ENCODE results near the gene CYB5RL. TPM values are rescaled to one million over a fixed set of nuclear protein-coding genes. Genes with fewer than 3 reads are reported as not detected.
"Not testable (repeated sequence)": the region's sequence is repeated elsewhere in the genome, so short reads cannot be mapped to it uniquely, and the experiment has no call there.

The CYB5RL gene
- total RNA-seq, 3 donors from 2014 or later, result 4.5 to 8.0 (median 7.5) TPM

DNA sequence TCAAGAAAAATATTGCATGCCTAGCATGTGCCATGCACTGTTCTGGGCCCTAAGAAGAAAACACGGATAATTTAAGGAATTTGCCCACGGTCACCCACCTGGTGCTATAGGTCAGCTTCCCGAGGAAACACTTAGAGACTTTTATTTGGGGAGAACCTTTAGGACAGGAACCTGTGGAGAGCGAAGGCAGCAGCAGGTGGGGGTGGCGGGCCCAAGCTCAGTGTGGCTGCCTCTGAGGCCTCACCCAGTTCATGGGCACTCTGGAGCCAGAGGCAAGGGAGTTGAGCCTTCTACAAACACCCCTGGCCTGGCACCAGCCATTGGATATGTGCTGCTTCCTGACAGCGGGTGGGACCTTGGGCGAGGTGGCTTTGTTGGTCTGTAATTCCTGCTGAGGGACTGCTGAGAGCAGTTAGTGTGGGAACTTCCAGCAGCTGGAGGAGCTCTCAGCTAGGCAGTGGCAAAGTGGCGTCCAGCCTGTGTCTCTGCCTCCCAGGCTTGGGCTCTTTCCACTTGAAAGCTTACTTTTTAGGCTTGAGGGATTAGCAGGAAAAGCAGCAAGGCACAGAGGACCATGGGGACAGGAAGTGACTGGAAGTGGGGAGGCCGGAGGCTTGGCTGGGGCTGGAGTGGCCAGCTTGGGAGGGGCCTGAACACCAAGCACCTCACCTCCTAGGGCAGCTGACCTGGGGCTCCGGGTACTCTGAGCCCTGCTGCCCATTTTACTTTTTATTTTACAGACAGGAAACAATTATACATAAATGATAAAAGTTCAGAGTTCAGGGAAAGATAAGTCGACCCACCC lies 19.3 kb upstream of the CYB5RL start:
- Histone ChIP-seq H3K27ac (peak overlapping the region; percentile 35 to 52), H3K36me3 (no peaks in the 10 kb centered on the region), H3K9me3 (no peaks in the 10 kb centered on the region), H3K27me3 (no peaks in the 10 kb centered on the region), H3K4me3 (no peak overlapping the region), H3K4me1 (no peaks in the 10 kb centered on the region)
- intact Hi-C loops (cut with DNase I; ENCODE audit: low total_unique reads), result no loop called here
- DNase-seq (ENCODE audit: low spot score in 2 of 2), result no peak
- no peak for TF ChIP-seq POLR2A (IDR thresholded peaks at IDR 0.05)
- TF ChIP-seq CTCF (IDR thresholded peaks at IDR 0.05), result no peak
- TF ChIP-seq POLR2AphosphoS5 (IDR thresholded peaks at IDR 0.05), result no peak

DNA sequence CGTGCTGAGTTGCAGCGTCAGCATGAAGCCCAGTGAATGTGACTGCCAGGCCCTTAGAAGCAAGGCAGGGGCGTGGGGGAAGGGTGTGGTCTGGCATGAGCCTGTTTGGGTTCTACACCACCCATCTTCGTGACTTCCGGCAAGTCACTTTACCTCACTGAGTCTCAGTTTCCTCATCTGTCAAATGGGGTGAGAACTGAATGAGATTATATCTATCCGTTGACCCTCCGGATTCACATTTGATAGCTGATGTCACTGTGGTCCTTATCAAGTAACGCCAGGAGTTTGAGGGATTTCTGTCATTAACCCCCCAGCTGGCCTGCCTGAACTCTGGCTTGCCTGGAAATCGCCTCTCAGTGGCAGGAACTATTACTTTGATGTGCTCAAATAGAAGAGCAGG lies 15.7 kb upstream of the CYB5RL start:
- no peaks in the 10 kb centered on the region for H3K9me3 ChIP-seq
- no peak overlapping the region for H3K4me3 ChIP-seq
- intact Hi-C loops (cut with DNase I; ENCODE audit: low total_unique reads), result no loop called here
- no peaks in the 10 kb centered on the region for H3K27me3 ChIP-seq
- H3K36me3 ChIP-seq, result peaks cover 14% of the 10 kb centered on the region
- no peak overlapping the region for H3K27ac ChIP-seq
- no peak for DNase-seq (ENCODE audit: low spot score in 2 of 2)
- TF ChIP-seq POLR2AphosphoS5 (IDR thresholded peaks at IDR 0.05) (no peak), CTCF (IDR thresholded peaks at IDR 0.05) (no peak), POLR2A (IDR thresholded peaks at IDR 0.05) (no peak)
- no peaks in the 10 kb centered on the region for H3K4me1 ChIP-seq

DNA sequence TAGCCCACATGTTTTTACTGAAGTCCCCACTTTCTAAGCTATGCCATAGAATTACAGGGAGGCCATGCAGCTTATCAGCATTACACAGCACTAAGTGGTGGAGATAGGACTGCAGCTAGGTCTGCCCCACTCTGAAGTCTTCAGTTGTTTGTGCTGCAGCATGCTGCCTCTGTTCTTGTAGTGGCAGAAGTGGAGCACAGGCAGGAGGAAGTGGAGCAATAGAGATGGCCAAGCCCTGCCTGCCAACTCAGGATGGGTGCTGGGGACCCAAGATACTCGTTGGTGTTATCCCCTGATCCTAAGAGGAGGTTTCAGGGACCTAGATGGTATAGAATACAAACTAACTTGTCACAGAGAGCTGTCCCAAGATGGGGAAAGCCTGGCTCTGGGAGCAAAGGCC lies 13.0 kb upstream of the CYB5RL start:
- Histone ChIP-seq H3K36me3 (peaks cover 14% of the 10 kb centered on the region), H3K27ac (no peak overlapping the region), H3K27me3 (no peaks in the 10 kb centered on the region), H3K4me1 (no peaks in the 10 kb centered on the region), H3K4me3 (no peak overlapping the region), H3K9me3 (no peaks in the 10 kb centered on the region)
- no peak for DNase-seq (ENCODE audit: low spot score in 2 of 2)
- TF ChIP-seq POLR2AphosphoS5 (IDR thresholded peaks at IDR 0.05) (no peak), POLR2A (IDR thresholded peaks at IDR 0.05) (no peak), CTCF (IDR thresholded peaks at IDR 0.05) (no peak)
- intact Hi-C loops (cut with DNase I; ENCODE audit: low total_unique reads), result no loop called here

DNA sequence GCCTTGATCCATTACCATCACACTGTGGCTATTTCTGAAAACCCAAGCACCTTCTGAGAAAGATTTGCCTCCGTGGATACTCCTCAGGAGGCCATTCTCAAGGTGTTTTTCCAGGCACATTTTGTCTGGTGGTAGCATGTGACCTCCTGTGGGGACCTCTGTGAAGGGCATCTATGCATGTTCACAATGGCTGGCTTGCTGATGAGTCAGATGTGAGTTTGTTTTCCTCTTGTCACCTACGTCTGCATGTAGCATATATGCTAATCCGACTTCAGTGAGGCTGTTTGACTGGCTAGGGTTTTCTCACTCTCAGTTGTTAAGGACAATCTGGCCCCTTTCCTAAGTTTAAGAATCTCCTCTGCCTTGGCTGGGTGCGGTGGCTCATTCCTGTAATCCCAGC lies 8.1 kb upstream of the CYB5RL start:
- H3K27ac ChIP-seq, result not testable (repeated sequence)

DNA sequence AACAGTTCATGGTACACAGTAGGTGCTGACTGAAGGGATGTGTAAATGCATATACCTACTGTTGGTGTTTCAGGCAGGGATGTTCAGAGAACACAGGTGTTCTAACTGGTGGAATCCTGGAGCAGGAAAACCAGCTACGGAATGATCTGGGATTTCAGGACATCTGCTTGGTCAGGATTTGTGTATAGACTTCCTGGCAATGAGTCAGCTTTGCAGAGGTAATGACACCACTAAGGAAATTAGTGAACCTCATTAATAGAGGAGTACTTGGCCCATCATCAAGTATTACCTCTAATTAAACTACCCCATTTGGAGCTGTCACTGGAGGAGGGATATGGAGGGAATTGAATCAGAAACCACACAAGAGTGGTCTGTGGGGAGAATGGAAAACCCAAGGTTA lies 7.5 kb upstream of the CYB5RL start:
- H3K36me3 ChIP-seq, result peaks cover 6% of the 10 kb centered on the region

More for the DNA sequence above, 8.1 kb upstream of the CYB5RL start:
- H3K9me3 ChIP-seq; DNase-seq (ENCODE audit: low spot score in 2 of 2); intact Hi-C loops (cut with DNase I; ENCODE audit: low total_unique reads); H3K4me1 ChIP-seq; H3K4me3 ChIP-seq; H3K27me3 ChIP-seq: not testable (repeated sequence)
- H3K36me3 ChIP-seq, result peaks cover 11% of the 10 kb centered on the region

More for the DNA sequence above, 7.5 kb upstream of the CYB5RL start:
- no peaks in the 10 kb centered on the region for H3K4me1 ChIP-seq
- intact Hi-C loops (cut with DNase I; ENCODE audit: low total_unique reads), result no loop called here
- H3K4me3 ChIP-seq, result no peak overlapping the region
- DNase-seq (ENCODE audit: low spot score in 2 of 2), result no peak
- TF ChIP-seq POLR2A (IDR thresholded peaks at IDR 0.05) (no peak), POLR2AphosphoS5 (IDR thresholded peaks at IDR 0.05) (no peak), CTCF (IDR thresholded peaks at IDR 0.05) (no peak)
- no peak overlapping the region for H3K27ac ChIP-seq
- no peaks in the 10 kb centered on the region for H3K27me3 ChIP-seq
- no peaks in the 10 kb centered on the region for H3K9me3 ChIP-seq

All from breast epithelium (tissue), 4 donors.